Renal cortex interstitium (tissue), 11 donors: Measurements from ENCODE around the gene ZBTB8OS. TPM values are rescaled to one million over a fixed set of nuclear protein-coding genes. Genes with fewer than 3 reads are reported as not detected.
"Not testable (repeated sequence)": the region's sequence is repeated elsewhere in the genome, so short reads cannot be mapped to it uniquely, and the experiment has no call there.

Experiments used
- DNase-seq, 11 donors: peaks; one replicate each; pipeline ENCODE4 v3.0.0-alpha.2; 2013; ENCODE audit warnings: low read depth in 9 of 11, low spot score in 4 of 11; ENCODE audit errors: extremely low read depth in 1 of 11
- polyA plus RNA-seq, 3 donors: library from polyadenylated mRNA; unstranded; fragments of 120-200 nt; gene quantifications; one replicate each; pipeline ENCODE4 v1.2.1, GENCODE V29; 2013; ENCODE audit not compliant: insufficient read length in 3 of 3

The ZBTB8OS gene
- polyA plus RNA-seq, 3 donors: 34.8 to 40.4 (median 39.3) TPM

GRCh38 chr1:32665915-32666314, 15.6 kb upstream of the ZBTB8OS start:
- DNase-seq: no peak

- no peak for DNase-seq
These were observed 9.2 kb upstream of the ZBTB8OS start for GRCh38 chr1:32659581-32659980.

- DNase-seq: no peak
These were observed 2.1 kb upstream of the ZBTB8OS start for GRCh38 chr1:32652244-32652962.

DNA sequence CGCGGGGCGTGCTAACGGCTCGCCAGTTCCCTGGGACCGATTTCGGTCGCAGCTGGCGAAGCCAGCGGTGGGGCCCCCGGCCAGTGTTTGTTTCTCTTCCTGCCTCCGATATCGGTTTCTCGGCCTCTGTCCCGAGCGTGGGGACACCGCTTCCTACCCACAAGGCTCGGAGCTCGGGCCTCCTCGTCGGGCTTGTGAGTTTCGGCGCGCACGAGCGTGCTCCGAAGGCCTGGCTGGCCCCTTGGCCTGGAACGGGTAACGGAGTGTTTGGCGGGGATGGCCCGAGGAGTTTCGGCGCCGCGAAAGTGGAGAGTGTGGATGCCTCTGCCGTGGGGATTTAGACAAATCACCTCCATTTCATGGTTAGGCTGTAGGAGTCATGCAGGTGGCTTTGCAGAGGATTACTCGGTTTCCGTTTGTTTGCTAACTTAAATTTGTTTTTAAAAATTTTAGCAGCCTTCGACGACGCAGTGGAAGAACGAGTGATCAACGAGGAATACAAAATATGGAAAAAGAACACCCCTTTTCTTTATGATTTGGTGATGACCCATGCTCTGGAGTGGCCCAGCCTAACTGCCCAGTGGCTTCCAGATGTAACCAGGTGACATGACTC, 1.2 kb upstream of the ZBTB8OS start:
- no peak for DNase-seq

GRCh38 chr1:32650752-32651460, 556 bp upstream of the ZBTB8OS start, which contains the start of gene RBBP4:
Gene RBBP4, plus strand, starts transcription at chr1:32651208. Its CDS starts 99 bp downstream, at chr1:32651307.
- DNase-seq: peak; percentile 93 to 99 (median 96)

GRCh38 chr1:32647308-32648134, 2.8 kb downstream of the ZBTB8OS start:
- DNase-seq: no peak

GRCh38 chr1:32644426-32644825, 5.9 kb downstream of the ZBTB8OS start:
- no peak for DNase-seq

DNA sequence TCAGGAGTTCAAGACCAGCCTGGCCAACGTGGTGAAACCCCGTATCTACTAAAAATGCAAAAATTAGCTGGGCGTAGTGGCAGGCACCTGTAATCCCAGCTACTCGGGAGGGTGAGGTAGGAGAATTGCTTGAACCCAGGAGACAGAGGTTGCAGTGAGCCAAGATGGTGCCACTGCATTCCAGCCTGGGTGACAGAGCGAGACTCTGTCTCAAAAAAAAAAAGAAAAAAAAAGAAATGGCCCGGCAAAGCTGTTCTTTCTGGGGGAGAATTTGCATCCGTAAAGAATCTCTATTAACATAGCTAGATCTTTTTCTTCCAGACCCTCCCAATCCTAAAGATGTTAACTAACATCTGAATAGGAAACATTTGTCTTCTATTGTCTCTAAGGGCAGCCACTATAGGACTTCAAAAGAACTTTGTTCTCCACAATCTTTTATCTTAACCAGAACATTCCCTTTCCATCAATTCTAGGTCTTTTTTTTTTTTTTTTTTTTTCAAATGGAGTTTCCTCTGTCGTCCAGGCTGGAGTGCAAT, 8.0 kb downstream of the ZBTB8OS start:
- DNase-seq: not testable (repeated sequence)

DNA sequence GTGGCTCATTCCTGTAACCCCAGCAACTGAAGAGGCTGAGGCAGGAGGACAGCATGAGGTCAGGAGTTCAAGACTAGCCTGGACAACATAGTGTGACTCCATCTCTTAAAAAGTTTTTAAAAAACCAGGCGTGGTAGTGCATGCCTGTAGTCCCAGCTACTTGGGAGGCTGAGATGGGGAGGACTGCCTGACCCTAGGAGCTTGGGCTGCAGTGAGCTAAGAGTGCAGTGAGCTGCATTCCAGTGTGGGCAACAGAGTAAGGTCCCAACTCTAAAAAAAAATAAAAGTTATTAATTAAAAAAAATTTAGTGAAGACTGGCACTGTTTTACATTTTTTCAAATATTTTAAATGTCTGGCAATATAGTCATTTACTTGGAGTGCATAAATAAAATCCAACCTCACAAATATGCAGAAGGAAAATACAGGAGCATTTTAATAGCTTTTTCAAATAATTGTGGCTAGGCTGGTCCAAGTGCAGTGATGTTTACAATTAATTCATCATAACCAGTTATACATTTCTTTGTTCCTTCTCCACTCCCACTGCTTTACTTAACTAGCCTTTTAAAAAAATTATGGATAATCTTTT, 10.8 kb downstream of the ZBTB8OS start:
- DNase-seq: no peak

DNA sequence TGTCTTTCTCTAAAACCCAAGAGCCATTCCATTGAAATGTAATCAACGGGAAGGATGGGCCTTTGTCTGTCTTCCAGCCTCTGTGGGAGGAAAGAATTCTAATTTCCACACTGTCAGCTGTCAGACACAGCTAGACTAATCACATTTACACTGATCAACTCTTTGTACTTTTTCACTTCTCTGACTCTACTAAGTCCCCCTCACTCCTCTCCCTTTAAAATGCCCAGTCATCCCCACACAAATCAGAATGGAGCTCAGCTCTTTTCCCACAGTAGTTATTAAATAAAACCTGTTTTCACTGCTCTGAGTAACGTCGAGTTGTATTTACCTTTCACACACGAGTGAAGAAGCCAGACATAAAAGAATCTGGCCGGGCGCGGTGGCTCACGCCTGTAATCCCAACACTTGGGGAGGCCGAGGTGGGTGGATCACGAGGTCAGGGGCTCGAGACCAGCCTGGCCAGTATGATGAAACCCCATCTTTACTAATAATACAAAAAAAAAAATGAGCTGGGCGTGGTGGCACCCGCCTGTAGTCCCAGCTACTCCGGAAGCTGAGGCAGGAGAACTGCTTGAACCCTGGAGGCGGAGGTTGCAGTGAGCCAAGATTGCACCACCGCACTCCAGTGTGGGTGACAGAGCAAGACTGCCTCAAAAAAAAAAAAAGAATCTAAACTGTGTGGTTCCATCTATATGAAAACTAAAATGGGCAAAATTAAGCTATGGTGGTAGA, 13.3 kb downstream of the ZBTB8OS start:
- DNase-seq: no peak

- no peak for DNase-seq
These were observed 14.7 kb downstream of the ZBTB8OS start for GRCh38 chr1:32635508-32636277.

GRCh38 chr1:32632829-32633228, 17.5 kb downstream of the ZBTB8OS start:
- DNase-seq: no peak

DNA sequence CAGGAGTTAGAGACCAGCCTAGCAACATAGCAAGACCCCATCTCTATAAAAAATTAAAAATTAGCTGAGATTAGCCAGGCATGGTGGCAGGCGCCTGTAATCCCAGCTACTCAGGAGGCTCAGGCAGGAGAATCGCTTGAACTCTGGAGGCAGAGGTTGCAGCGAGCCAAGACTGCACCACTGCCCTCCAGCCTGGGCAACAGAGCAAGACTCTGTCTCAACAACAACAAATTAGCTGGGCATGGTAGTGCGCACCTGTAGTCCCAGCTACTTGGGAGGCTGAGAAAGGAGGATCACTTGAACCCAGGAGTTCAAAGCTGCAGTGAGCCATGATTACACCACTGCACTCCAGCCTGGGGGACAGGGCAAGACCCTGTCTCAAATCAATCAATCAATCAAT, 20.2 kb downstream of the ZBTB8OS start:
- DNase-seq: not testable (repeated sequence)

- no peak for DNase-seq
These were observed 22.7 kb downstream of the ZBTB8OS start for GRCh38 chr1:32627596-32628162.

DNA sequence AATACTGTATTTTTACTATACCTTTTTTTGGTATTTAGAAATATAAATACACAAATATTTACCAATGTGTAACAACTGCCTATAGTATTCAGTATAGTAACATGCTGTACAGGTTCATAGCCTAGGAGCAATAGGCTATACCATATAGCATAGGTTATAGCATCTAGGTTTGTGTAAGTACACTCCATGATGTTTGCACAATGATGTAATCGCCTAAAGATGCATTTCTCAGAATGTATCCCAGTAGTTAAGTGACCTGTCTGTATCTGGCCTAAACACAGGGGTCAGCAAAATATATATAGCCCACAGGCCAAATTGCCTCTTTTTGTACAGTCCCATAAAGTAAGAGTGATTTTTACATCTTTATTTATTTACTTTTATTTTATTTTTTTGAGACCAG, 24.2 kb downstream of the ZBTB8OS start:
- no peak for DNase-seq

GRCh38 chr1:32623775-32624174, 26.6 kb downstream of the ZBTB8OS start:
- DNase-seq: no peak
